ENCODE results near the gene ZNF385B. TPM values are rescaled to one million over a fixed set of nuclear protein-coding genes. Genes with fewer than 3 reads are reported as not detected.
"Not testable (repeated sequence)": the region's sequence is repeated elsewhere in the genome, so short reads cannot be mapped to it uniquely, and the experiment has no call there.

Gene ZNF385B
- total RNA-seq, 1 experiment from 2014 or later = not detected

DNA sequence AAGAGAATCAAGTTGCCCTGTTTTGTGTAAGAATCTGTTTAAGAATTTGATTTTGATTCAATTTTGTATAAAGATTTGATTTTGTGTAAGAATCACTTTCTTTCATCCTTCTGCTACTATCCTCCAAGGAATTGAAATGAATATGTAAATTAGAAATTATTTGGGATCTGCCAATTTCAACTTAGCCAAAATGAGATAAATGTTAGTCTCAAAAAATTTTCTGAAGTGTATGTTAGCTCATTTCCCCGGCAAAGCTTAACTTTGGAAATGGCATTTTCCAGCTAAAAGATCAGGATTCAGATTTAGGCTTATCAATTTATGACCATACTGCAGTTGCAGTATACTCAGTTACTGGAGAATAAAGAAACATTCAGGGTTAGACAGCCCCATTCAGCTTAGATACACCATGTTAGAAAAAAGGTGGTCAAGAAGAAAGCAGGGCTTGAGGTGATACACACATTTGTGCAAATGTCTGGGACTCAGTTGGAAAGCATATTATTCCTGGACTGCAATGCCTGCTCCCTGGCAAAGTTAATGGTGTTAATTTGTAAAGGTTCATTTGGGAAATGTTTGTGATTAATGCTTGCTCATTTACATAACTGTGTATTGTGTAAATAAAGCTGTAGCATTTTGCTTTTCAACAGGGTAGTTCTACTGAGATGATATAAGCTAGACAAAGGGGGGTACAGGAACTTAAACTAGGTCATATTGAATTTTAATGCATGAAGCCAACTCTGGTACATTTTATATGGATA, 349.0 kb downstream of the ZNF385B start:
- DNase-seq (ENCODE audit: low spot score) = no peak

DNA sequence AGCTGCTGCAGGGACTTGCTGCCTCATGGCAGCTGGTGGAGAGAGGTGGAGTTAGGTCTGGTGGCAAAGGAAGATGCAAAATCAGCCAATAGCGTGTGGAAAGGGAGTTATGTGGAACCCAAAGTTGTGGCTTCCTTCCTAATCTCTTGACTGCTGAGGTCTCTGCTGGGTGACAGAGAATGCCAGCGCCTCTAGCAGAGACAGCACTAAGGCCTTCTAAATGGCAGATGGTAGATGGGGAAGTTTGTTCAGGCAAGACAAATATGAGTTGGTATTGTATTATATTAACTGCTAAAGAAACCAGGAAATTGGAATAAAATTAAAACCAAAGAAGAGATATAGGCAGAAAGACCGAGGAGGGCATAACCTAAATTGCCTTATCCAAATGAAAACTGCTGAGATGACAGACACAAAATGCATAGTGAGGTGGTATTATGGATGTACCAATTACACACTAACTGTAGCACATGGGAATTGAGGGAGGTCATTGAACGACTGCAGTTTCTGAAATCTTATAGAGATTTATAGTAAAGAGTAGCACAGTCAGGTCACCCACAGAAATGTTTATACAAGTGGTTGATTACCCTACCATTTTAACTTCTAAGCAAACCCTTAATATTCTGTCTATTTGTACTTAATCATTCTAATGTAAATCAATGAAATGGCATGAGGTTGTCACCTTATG, 350.2 kb downstream of the ZNF385B start:
- no peak for DNase-seq (ENCODE audit: low spot score)

DNA sequence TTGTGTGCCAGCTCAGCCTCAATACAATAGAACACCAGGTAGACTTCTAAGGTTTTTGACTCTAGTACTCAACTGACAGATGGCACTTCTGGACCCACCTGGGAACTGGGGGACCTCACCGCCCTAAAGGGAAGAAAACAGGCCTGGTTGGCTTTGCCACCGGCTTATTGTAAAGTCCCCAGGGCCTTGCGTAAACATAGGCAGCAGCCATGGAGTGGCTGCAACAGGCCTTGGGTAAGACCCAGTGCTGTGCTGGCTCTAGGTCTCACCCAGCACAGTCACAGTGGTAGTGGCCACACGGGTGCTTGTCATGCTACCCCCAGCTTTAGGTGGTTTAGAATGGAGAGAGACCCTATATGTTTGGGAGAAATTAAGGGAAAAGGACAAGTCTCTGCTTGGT, 366.1 kb downstream of the ZNF385B start:
- no peak for DNase-seq (ENCODE audit: low spot score)

DNA sequence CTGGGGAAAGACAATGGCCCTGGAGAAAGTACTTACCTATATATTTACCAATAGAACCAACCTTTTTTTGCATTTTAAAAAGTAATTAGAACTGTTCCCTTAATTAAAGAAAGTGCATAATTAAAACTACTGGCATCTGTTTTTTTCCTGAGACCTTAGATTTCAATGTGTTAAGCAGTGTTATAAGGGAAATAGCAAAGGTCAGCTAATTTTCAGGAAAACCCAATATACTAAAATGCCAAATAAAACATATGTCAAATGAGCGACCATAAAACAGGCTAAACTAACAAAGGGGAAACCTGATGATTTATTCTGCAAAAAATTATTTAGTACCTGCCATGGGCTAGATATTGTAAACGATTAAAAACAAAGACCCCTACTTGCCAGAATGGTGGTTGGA, 372.8 kb downstream of the ZNF385B start:
- no peak for DNase-seq (ENCODE audit: low spot score)

DNA sequence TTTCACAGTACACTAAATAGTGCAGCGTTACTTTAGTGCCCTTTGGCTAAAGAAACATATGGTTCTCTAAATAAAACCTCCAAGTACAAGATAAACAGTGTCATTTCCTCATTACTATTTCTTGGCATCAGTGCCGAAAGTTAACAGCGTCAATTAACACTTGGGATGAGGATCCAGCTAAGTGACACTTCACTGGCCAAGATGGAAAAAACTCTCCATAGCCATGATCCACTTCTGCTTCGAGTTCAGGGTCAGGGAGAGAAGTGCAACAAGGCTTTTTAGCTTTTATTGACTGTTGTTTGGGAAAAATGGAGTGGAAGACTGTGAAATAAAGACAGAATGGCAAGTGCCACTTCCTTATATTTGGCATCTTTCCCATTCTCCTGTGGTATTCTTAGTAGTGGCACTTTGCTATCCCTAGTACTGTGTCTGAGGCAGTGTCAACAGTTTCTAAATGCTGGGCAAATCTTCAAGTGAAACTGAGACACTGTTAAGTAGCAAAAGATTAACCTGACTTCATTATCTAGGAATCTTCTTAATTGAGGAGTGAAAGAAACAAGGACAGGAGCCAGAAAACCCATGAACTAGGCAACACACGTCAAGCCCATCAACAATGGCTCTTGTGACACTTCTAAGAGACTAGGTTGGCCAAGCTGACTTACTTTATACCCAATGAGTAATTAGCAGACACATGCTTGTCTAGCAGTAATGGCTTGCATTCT, 374.2 kb downstream of the ZNF385B start:
- peak; percentile 28 for DNase-seq (ENCODE audit: low spot score)

DNA sequence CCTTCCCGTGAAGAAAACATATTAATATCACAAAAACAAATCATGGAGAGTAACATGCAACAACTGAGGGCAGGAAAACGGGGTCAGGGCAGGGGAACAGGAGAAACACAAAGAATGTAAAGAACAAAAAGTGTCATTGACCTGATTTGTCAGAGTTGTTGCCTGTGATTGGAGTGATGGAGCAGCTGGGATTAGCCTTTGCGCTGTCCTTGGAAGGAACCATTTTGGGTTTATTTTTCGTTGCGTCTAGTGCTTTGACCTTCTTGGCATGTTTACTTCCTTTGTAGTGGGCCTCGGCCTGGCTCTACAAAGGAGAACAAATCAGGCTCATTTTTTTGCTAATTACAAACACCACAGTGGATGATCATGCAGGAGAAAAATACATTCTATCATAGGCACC, 378.3 kb downstream of the ZNF385B start:
- DNase-seq (ENCODE audit: low spot score) = no peak

DNA sequence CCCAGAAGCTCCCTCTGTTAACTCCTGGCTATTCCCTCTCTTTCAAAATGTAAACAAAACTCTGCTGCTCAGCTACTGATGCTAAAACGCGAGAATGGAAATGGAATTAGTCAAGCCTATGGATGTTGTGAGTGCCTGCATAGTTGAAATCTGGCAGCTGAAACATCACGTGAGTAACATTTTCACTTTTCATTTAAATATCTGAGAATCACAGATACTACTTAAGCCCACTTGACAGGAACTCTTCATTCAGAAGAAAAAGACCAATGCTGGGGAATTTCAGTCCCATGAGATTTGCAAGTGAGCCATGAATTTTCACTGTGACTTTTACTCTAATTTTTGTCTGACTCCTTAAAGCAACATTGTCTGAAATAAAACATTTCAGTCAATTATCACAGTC, 381.5 kb downstream of the ZNF385B start:
- DNase-seq (ENCODE audit: low spot score) = no peak

DNA sequence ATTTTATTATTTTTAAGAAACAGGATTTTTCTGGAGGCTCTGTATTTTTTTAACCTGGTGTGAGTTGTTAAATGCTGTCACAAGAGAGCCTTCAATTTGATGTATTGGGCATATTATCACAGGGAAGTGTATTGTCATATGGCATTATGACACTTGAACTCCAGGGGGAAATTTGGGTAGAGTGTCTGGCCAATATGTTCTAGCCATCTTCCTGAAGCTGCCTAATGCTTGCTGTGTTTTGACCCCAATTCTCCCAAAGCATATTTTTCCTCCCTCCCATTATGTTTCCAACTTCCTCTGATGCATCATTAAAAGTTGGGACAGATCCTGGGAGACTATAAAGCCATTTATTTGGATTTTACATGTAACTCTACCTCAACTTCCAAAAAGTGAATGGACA, 382.6 kb downstream of the ZNF385B start:
- DNase-seq (ENCODE audit: low spot score) = no peak

DNA sequence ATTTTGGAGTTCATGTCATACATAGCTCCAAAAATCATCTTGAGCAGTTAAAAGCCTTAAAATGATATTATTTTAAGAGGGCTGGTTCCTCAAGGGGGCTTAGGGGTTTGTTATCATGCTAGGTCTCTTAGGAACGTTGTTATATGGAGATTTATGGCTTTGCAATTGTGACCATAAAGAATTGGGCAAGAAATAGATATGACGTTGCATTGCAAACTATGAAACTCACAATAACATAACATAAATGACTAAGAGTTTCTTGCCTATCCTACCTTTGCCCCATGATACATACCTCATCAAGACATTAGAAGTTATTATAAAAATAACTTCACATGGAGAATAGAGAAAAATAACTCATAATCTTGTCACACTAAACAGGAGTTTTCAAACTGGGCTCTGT, 390.4 kb downstream of the ZNF385B start:
- no peak for DNase-seq (ENCODE audit: low spot score)

DNA sequence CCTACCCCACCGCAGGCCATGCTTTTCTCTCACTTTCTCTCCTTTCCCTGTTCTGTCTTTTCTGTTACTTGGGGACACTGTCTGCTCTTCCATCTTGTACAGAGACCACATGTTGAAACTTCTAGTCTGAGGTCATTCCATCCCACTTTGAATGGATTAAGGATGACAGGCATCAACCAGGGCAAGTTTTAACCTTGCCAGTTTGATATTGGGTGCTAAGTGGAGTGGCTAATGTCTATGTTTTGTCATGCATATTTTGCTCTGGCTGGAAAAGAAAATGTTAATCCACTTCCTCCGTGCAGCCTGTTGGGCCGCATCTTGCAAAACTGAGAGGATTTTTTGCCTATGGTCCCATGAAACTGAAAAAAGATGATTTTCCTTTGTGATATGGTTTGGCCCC, 391.3 kb downstream of the ZNF385B start:
- DNase-seq (ENCODE audit: low spot score) = no peak

DNA sequence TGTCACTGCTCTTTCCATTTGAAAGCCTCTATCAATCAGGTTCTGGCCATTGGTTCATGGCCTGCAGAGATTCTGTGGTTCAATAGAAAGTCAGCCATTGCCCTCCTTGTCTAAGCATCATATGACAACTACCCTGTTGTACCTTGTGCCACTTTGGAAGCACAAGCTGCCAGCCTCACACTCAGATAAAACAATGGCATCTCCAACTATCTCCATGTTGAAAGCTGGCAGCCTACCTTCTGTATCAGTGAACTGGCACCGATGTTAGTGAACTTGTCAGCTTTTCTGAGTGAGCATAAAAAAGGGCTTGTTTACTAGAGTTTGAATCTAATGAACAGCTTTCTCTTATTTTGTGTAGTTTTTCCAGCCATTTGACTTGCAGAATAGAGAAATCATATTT, 393.5 kb downstream of the ZNF385B start:
- DNase-seq (ENCODE audit: low spot score) = no peak

DNA sequence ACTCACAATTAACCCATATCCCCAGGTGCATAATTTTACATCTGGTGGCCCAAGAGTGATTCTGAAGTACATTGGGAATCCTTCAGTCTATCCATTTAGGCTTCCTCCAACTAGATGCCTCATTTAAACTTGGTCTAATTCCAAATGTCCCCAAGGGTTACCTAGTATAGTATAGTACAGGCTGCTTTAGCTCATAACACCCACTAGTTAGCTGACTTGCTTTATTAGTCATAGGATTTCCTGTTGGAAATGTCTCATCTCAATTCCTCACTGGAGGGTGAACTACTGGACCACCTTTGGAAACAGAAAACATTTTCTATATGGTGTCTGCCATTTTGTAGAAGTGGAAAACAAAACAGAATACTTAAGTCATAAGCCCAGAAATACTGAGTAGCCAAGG, 394.3 kb downstream of the ZNF385B start:
- DNase-seq (ENCODE audit: low spot score) = no peak

DNA sequence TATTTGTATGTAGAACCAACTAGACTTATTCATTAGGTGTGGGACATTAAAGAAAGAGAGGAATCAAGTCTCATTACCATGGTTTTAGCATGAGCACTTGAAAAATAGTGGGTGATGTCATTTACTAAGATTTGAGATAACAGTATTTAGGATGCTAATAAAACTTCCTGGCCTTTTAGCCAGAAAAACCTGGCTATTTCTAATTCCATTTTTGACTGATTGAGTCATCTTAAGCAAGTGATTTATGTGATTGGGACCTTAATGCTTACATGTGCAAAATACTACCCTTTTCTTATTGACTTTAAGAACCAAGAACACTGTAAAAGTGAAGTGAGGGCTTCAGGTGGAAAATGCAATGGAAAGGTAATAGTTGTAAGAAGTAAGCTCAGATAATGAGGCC, 400.0 kb downstream of the ZNF385B start:
- no peak for DNase-seq (ENCODE audit: low spot score)

DNA sequence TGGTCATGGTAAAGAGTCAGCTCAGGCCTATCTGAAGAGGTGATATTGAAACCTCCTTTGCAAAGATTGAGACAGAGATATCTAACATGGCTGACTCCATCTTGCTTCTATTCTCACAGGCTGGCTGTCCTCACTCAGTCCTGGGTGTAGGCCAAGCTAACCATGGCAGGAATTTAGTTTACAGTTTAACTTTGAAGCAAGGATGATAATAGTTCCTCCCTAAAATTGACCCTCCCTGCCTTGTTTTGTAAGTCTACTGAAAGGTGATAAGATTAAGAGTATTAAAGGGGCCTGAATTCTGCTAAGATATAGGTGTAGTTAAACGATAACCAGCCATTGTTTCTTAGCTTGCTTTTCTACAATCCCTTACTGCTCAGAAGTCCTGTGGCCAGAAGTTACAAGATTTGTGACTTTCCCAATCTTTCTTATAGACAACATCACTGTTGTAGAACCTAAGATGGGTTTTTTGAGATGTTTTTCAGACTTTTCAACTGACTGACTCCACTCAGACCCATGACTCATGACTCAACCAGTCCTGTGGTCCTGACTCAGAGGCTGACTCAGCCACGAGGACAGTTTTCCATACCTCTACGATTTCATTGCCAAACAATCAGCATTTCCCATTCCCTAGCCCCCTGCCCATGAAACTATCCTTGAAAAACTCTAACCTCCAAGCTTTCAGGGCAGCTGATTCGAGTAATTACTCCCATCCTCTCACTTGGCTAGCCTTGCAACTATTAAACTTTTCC, 401.1 kb downstream of the ZNF385B start:
- peak; percentile 54 for DNase-seq (ENCODE audit: low spot score)

DNA sequence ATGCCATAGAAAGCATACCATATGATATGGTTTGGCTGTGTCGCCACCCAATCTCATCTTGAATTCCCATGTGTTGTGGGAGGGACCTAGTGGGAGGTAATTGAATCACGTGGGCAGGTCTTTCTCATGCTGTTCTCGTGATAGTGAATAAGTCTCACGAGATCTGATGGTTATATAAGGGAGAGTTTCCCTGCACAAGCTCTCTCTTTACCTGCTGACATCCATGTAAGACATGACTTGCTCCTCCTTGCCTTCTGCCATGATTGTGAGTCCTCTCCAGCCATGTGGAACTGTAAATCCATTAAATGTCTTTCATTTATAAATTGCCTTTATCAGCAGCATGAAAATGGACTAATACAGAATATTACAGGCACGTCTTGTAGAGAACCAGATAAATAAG, 403.3 kb downstream of the ZNF385B start:
- not testable (repeated sequence) for DNase-seq (ENCODE audit: low spot score)

DNA sequence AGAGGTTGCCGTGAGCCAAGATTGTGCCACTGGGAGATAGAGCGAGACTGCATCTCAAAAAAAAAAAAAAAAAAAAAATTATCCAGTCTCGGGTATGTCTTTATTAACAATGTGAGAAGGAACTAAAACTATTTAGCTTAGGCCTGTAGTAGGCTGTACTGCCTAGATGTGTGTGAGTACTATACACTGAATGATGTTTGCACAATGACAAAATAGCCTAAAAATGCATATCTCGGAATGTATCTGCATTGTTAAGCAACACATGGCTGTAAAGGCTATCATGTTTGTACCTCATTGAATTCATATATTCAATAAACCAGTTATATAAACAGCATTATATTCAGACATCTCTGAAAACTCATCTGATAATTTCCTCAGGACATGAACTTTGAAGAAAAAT, 405.6 kb downstream of the ZNF385B start:
- DNase-seq (ENCODE audit: low spot score) = no peak

DNA sequence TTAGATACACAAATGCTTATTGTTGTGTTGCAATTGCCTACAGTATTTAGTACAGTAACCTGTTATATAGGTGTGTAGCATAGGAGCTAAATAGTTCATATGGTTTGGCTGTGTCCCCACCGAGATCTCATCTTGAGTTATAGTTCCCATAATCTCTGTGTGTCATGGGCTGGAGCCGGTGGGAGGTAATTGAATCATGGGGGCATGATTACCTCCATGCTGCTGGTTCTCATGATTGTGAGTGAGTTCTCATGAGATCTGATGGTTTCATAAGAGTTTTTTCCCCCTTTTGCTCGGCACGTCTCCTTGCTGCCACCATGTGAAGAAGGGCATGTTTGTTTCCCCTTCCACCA, 406.3 kb downstream of the ZNF385B start:
- no peak for DNase-seq (ENCODE audit: low spot score)

DNA sequence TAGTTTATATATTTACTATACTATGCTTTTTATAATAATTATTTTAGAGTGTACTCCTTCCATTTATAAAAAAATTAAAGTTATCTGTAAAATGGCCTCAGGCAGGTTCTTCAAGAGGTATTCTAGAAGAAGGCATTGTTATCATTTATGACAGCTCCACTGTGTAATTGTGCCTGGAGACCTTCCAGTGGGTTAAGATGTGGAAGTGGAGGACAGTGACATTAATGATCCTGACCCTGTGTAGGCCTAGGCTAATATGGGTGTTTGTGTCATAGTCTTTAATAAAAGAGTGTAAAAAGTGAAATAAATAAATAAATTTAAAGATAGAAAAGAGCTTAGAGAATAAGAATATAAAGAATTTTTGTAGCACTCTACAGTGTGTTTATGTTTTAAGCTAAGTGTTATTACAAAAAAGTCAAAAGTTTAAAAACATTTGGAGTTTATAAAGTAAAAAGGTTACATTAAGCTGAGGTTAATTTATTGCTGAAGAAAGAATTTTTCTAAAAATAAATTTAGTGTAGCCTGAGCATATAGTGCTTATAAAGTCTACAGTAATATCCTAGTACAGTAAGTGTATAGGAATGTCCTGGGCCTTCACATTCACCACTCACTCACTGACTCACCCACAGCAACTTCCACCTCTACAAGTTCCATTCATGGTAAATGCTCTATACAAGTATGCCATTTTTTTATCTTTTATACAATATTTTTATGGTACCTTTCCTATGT, 406.8 kb downstream of the ZNF385B start:
- DNase-seq (ENCODE audit: low spot score) = no peak

DNA sequence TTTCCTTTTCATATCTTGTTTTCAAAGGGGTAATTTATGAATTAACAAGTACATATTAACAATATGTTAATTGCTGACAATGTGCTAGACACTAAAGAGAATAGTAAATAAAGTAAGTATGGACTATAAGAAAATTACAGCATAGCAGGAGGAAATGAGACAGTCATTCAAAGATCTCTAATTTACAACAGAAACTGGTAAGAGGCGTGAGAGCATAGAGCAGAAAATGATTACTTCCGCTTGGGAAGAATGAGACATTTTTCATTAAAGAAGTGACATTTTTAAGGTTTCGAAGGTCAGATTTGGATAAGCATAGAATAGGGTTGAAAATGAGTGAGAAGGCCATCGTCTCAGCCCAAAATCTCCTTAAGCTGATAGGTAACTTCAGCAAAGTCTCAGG, 412.4 kb downstream of the ZNF385B start:
- DNase-seq (ENCODE audit: low spot score) = no peak

DNA sequence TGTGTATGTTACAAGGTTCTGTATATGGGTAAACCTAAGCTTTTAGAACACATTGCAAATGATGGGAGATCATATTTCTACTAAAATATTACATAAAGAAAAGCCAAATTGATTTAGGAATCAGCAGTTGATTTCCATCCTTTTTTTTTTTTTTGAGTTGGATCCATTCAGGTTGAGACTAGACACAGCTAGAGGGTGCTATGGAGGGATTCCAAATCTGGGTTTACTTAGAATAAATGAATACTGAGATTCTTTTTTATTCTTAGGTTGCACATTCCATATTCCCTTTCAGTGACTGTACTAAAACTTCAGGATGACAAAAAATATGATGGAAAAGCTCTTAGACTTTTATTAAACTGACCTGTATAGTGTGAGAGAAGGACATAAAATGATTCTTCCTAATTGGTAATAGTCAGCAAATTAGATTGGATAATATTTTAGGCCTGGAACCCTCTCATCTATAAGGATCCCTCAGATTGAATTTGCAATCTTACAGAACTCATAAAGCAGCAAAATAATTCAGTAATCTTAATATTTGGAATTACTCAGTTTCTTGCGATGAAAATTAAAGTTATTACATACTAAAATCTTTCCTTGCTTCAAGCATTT, 413.5 kb downstream of the ZNF385B start:
- DNase-seq (ENCODE audit: low spot score) = no peak

DNA sequence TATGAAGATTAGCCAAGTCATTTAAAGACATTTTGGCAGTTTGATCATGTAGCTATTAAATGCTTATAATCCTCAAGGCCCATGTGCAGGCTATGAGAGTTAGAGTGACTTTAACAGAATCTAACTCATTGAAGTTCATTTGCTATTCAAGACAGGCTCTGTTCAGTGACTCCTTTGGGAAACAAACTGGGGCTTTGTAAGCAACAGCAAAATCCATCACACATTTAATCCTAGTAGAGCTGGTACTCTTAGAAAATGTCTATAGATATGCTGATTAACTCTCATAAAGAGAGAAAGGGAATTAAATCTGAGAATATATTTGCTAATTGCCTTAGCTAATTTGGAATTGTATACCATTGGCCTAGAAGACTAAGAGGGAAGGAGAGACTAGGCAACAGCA, 414.0 kb downstream of the ZNF385B start:
- no peak for DNase-seq (ENCODE audit: low spot score)
